Prostate gland (tissue), 2 donors: ENCODE results near the gene PEX11G.

Experiments used
- POLR2A ChIP-seq: fragments of 450-650 bp; IDR thresholded peaks from one replicate; pipeline ENCODE4 v1.6.1; 2016; ENCODE audit warnings: antibody characterized with exemption, mild to moderate bottlenecking
- POLR2AphosphoS5 ChIP-seq: sonication (generic); formaldehyde crosslinking; IDR thresholded peaks from one replicate; pipeline ENCODE4 v1.6.1; 2017; ENCODE audit warnings: antibody characterized with exemption
- TF ChIP-seq, protein P1 (sequence below), 4 experiments: fragments of 200-600 bp in 2 of 4; fragments of 450-650 bp in 2 of 4; sonication (generic) in 2 of 4; IDR thresholded peaks; 1 replicate in 3 of 4; 2 replicates in 1 of 4; pipeline ENCODE4 v1.5.1; 2016 to 2019; ENCODE audit warnings: antibody characterized with exemption in 4 of 4, mild to moderate bottlenecking in 2 of 4, moderate library complexity in 2 of 4

GRCh38 chr19:7471696-7472615 lies 16.9 kb downstream of the PEX11G start:
- TF ChIP-seq POLR2A (no peak), POLR2AphosphoS5 (no peak)
- TF ChIP-seq, protein P1, sequence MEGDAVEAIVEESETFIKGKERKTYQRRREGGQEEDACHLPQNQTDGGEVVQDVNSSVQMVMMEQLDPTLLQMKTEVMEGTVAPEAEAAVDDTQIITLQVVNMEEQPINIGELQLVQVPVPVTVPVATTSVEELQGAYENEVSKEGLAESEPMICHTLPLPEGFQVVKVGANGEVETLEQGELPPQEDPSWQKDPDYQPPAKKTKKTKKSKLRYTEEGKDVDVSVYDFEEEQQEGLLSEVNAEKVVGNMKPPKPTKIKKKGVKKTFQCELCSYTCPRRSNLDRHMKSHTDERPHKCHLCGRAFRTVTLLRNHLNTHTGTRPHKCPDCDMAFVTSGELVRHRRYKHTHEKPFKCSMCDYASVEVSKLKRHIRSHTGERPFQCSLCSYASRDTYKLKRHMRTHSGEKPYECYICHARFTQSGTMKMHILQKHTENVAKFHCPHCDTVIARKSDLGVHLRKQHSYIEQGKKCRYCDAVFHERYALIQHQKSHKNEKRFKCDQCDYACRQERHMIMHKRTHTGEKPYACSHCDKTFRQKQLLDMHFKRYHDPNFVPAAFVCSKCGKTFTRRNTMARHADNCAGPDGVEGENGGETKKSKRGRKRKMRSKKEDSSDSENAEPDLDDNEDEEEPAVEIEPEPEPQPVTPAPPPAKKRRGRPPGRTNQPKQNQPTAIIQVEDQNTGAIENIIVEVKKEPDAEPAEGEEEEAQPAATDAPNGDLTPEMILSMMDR (IDR thresholded peaks at IDR 0.05): no peak
